IMR-90 (cell line): ENCODE results near the gene CFAP69. TPM values are rescaled to one million over a fixed set of nuclear protein-coding genes. Genes with fewer than 3 reads are reported as not detected.

ENCODE experiments used
- ATAC-seq: fragments of 200-7000 bp; cut with Tn5 transposase; 2 replicates; pipeline ENCODE4 v1.9.1; 2020; ENCODE audit warnings: low read depth, mild to moderate bottlenecking, moderate library complexity
- BruUV-seq: library from RNA; stranded (reverse); fragments of 400-500 nt; replicated peaks from 2 replicates; lab custom pipeline; 2021; lab: Mats Ljungman, UMichigan
- CTCF ChIA-PET: fragments of 300-600 bp; formaldehyde crosslinking; extraction: SDS; loops from one replicate; lab custom pipeline; 2021; ENCODE audit warnings: antibody characterized with exemption; lab: Yijun Ruan, JAX
- POLR2A ChIA-PET: fragments of 300-600 bp; sonication (Branson Sonifier 250); formaldehyde crosslinking; loops from one replicate; lab custom pipeline; 2022; ENCODE audit warnings: antibody characterized with exemption; ENCODE audit not compliant: unreplicated experiment; lab: Charles Lee
- DNase-seq: peaks from one replicate; pipeline ENCODE4 v3.0.0; 2013
- H2AFZ ChIP-seq: replicated peaks from 2 replicates; pipeline ENCODE3; 2013; ENCODE audit warnings: low read length, mild to moderate bottlenecking; ENCODE audit not compliant: poor library complexity
- H2AK5ac ChIP-seq: 2 replicates; pipeline ENCODE4 v1.6.1; 2013; ENCODE audit warnings: low read depth, low read length, inconsistent platforms
- H2AK9ac ChIP-seq: replicated peaks from 2 replicates; pipeline ENCODE3; 2013; ENCODE audit warnings: mild to moderate bottlenecking, low read depth, low read length, moderate library complexity; ENCODE audit not compliant: poor library complexity
- H2BK120ac ChIP-seq: 2 replicates; pipeline ENCODE4 v1.6.1; 2013; ENCODE audit warnings: low read depth, low read length, inconsistent platforms
- H2BK15ac ChIP-seq: 3 replicates; pipeline ENCODE4 v1.6.1; 2013; ENCODE audit warnings: low read depth, low read length, inconsistent platforms
- H2BK20ac ChIP-seq: 2 replicates; pipeline ENCODE4 v1.6.1; 2013; ENCODE audit warnings: low read depth, mild to moderate bottlenecking, inconsistent platforms, low read length, moderate library complexity
- H2BK5ac ChIP-seq: 2 replicates; pipeline ENCODE4 v1.6.1; 2013; ENCODE audit warnings: mild to moderate bottlenecking, low read depth, low read length, inconsistent platforms; ENCODE audit not compliant: poor library complexity, severe bottlenecking
- H3K14ac ChIP-seq: replicated peaks from 2 replicates; pipeline ENCODE4 v1.6.1; 2013; ENCODE audit warnings: low read depth, low read length, inconsistent platforms
- H3K18ac ChIP-seq: 2 replicates; pipeline ENCODE4 v1.6.1; 2013; ENCODE audit warnings: low read depth, low read length, control low read depth
- H3K23ac ChIP-seq: 2 replicates; pipeline ENCODE4 v1.6.1; 2013; ENCODE audit warnings: low read depth, low read length, inconsistent platforms
- H3K27ac ChIP-seq: 2 replicates; pipeline ENCODE4 v1.5.1; 2013; ENCODE audit warnings: mild to moderate bottlenecking, control low read depth, low read length; ENCODE audit not compliant: insufficient read depth
- H3K27me3 ChIP-seq: 2 replicates; pipeline ENCODE4 v1.6.1; 2013; ENCODE audit warnings: low read length; ENCODE audit not compliant: control insufficient read depth, insufficient read depth
- H3K36me3 ChIP-seq: 2 replicates; pipeline ENCODE4 v1.6.1; 2013; ENCODE audit warnings: low read length, mixed read lengths; ENCODE audit not compliant: control insufficient read depth, insufficient read depth
- H3K4ac ChIP-seq: 2 replicates; pipeline ENCODE4 v1.6.1; 2013; ENCODE audit warnings: low read depth, low read length, inconsistent platforms
- H3K4me1 ChIP-seq: 2 replicates; pipeline ENCODE4 v1.6.1; 2013; ENCODE audit warnings: low read length, mixed read lengths; ENCODE audit not compliant: control insufficient read depth, insufficient read depth
- H3K4me2 ChIP-seq: 2 replicates; pipeline ENCODE4 v1.6.1; 2013; ENCODE audit warnings: low read depth, mild to moderate bottlenecking, control low read depth, low read length, moderate library complexity
- H3K4me3 ChIP-seq: 2 replicates; pipeline ENCODE4 v1.5.1; 2013; ENCODE audit warnings: low read depth, mild to moderate bottlenecking, control low read depth, low read length, moderate library complexity; ENCODE audit not compliant: insufficient read depth
- H3K56ac ChIP-seq: 2 replicates; pipeline ENCODE4 v1.6.1; 2013; ENCODE audit warnings: low read length, inconsistent platforms; ENCODE audit not compliant: insufficient read depth; ENCODE audit errors: extremely low read depth
- H3K79me1 ChIP-seq, 2 experiments: 2 replicates each; pipeline ENCODE4 v1.6.1; 2013; ENCODE audit warnings: low read length in 2 of 2, inconsistent platforms in 1 of 2, low read depth in 1 of 2
- H3K9ac ChIP-seq: 2 replicates; pipeline ENCODE4 v1.6.1; 2013; ENCODE audit warnings: low read depth, low read length, control low read depth
- H3K9me1 ChIP-seq: 2 replicates; pipeline ENCODE4 v1.6.1; 2013; ENCODE audit warnings: low read length, inconsistent platforms; ENCODE audit not compliant: insufficient read depth
- H3K9me3 ChIP-seq: 2 replicates; pipeline ENCODE4 v1.6.1; 2013; ENCODE audit warnings: low read length; ENCODE audit not compliant: control insufficient read depth, insufficient read depth
- H4K20me1 ChIP-seq: 2 replicates; pipeline ENCODE4 v1.6.1; 2013; ENCODE audit warnings: low read length, inconsistent platforms; ENCODE audit not compliant: insufficient read depth
- H4K5ac ChIP-seq: 2 replicates; pipeline ENCODE4 v1.6.1; 2013; ENCODE audit warnings: mild to moderate bottlenecking, low read depth, low read length, control low read depth
- H4K8ac ChIP-seq, 2 experiments: 2 replicates each; pipeline ENCODE4 v1.6.1; 2013; ENCODE audit warnings: low read depth in 2 of 2, low read length in 2 of 2, control low read depth in 1 of 2, inconsistent platforms in 1 of 2
- H4K91ac ChIP-seq: 2 replicates; pipeline ENCODE4 v1.6.1; 2013; ENCODE audit warnings: low read depth, low read length, inconsistent platforms; ENCODE audit not compliant: insufficient read depth
- FOS ChIP-seq: fragments of 150-350 bp; IDR thresholded peaks from 2 replicates; pipeline ENCODE4 v1.6.1; 2016; ENCODE audit warnings: low read depth, low read length
- MAZ ChIP-seq: IDR thresholded peaks from 2 replicates; pipeline ENCODE4 v1.6.1; 2012; ENCODE audit warnings: low read depth, mild to moderate bottlenecking, low read length, improper control_type of control experiment, moderate library complexity, borderline replicate concordance
- MXI1 ChIP-seq: IDR thresholded peaks from 2 replicates; pipeline ENCODE4 v1.6.1; 2012; ENCODE audit warnings: low read depth, mild to moderate bottlenecking, low read length, moderate library complexity, borderline replicate concordance
- NFE2L2 ChIP-seq: fragments of 150-350 bp; IDR thresholded peaks from 2 replicates; pipeline ENCODE4 v1.6.1; 2016; ENCODE audit warnings: low read depth, mild to moderate bottlenecking, low read length
- POLR2A ChIP-seq: IDR thresholded peaks from 2 replicates; pipeline ENCODE4 v1.6.1; 2012; ENCODE audit warnings: mild to moderate bottlenecking, low read depth, low read length
- RCOR1 ChIP-seq: IDR thresholded peaks from 2 replicates; pipeline ENCODE4 v1.6.1; 2012; ENCODE audit warnings: mild to moderate bottlenecking, low read length, improper control_type of control experiment; ENCODE audit not compliant: insufficient replicate concordance
- SMC3 ChIP-seq: fragments of 150-350 bp; IDR thresholded peaks from 2 replicates; pipeline ENCODE4 v1.6.1; 2016; ENCODE audit warnings: low read depth, mild to moderate bottlenecking, antibody characterized with exemption, low read length, moderate library complexity
- WGBS, 2 experiments: methylation state at CpG; one replicate each; pipeline versions ENCODE4 v1.1.5 to v1.1.7; 2013; ENCODE audit warnings: missing lambda C conversion rate in 2 of 2; ENCODE audit not compliant: insufficient read length in 1 of 2; ENCODE audit errors: extremely low coverage in 2 of 2; 5-methylcytosine and 5-hydroxymethylcytosine counted together
- dilution Hi-C: fragments of 300-500 bp; cut with HindIII; formaldehyde crosslinking; loops from one replicate; pipeline ENCODE4 v1.14.3; 2018; ENCODE audit warnings: low sequenced_read_pairs; ENCODE audit not compliant: unreplicated experiment
- in situ Hi-C: fragments of 300-500 bp; cut with MboI; formaldehyde crosslinking; loops from 3 replicates; pipeline ENCODE4 v1.14.3; 2019; ENCODE audit warnings: low sequenced_read_pairs, inconsistent platforms, mixed read lengths
- intact Hi-C: fragments of 100-400 bp; cut with micrococcal nuclease; formaldehyde crosslinking; loops from 2 replicates; pipeline ENCODE4 v1.10.0; 2022
- polyA plus RNA-seq, 3 experiments: library from polyadenylated mRNA; depleted of rRNA; stranded (reverse); fragments of >200 nt; gene quantifications; 2 replicates each; pipeline ENCODE4 v1.2.3, GENCODE V29; 2012; ENCODE audit warnings: low replicate concordance in 1 of 3
- total RNA-seq: library from RNA; depleted of rRNA; stranded (reverse); fragments of >200 nt; gene quantifications from 2 replicates; pipeline ENCODE4 v1.2.3, GENCODE V29; 2012

Gene CFAP69
- total and polyA plus RNA-seq, 2 of the 4 experiments (the other 2 are of a cell fraction) = 0.72 to 0.86 TPM

- dilution Hi-C loops = no loop called here
- H4K5ac ChIP-seq = no peak overlapping the region
- H4K8ac ChIP-seq = no peak overlapping the region
- no peaks in the 10 kb centered on the region for H3K27me3 ChIP-seq
- ChIA-PET CTCF (no interaction called here), POLR2A (no interaction called here)
- no peak overlapping the region for H2AFZ ChIP-seq
- no peak overlapping the region for H2BK15ac ChIP-seq
- H3K18ac ChIP-seq = no peak overlapping the region
- no peak overlapping the region for H3K9ac ChIP-seq
- H3K9me1 ChIP-seq = no peaks in the 10 kb centered on the region
- no peak overlapping the region for H3K14ac ChIP-seq
- H3K23ac ChIP-seq = no peak overlapping the region
- H3K4me1 ChIP-seq = no peaks in the 10 kb centered on the region
- no peak for TF ChIP-seq FOS
- TF ChIP-seq RCOR1 = no peak
- no peak for TF ChIP-seq POLR2A
- no peak for TF ChIP-seq MAZ
- TF ChIP-seq SMC3 = no peak
- TF ChIP-seq NFE2L2 = no peak
- TF ChIP-seq MXI1 = no peak
- no peak overlapping the region for H2AK9ac ChIP-seq
- intact Hi-C loops = no loop called here
- H2BK20ac ChIP-seq = no peak overlapping the region
- H3K4me2 ChIP-seq = no peak overlapping the region
- no peak overlapping the region for H3K4ac ChIP-seq
- H2BK120ac ChIP-seq = no peak overlapping the region
- H3K9me3 ChIP-seq = no peaks in the 10 kb centered on the region
- no CpG with 5 or more reads among the region's 3 CpGs for WGBS, 2 experiments
- H4K91ac ChIP-seq = no peak overlapping the region
- no peaks in the 10 kb centered on the region; a peak in 1 of 4 replicates for H3K79me1 ChIP-seq
- no peaks in the 10 kb centered on the region for H3K36me3 ChIP-seq
- no peak overlapping the region for H2AK5ac ChIP-seq
- BruUV-seq = no TSS peak
- in situ Hi-C loops = no loop called here
- H3K56ac ChIP-seq = no peak overlapping the region
- ATAC-seq = no peak
- DNase-seq = no peak
- no peaks in the 10 kb centered on the region for H4K20me1 ChIP-seq
- H2BK5ac ChIP-seq = no peak overlapping the region
- H3K4me3 ChIP-seq = no peak overlapping the region
- no peak overlapping the region for H3K27ac ChIP-seq
Observed at GRCh38 chr7:90225181-90225580, 19.8 kb upstream of the CFAP69 start.
